ENCODE results near the gene DSG2.

DSG2 gene

GRCh38 chr18:31566576-31567306 is 68.8 kb downstream of the DSG2 start:
- TF ChIP-seq CTCF (IDR thresholded peaks at IDR 0.05; ENCODE audit: low read depth, low read length), result no peak
- H3K27me3 ChIP-seq (ENCODE audit: insufficient read depth, low read depth, severe bottlenecking), result peaks cover 6% of the 10 kb centered on the region
- no peak for DNase-seq
- H3K4me3 ChIP-seq (ENCODE audit: low read depth, low read length), result no peak overlapping the region
- no peaks in the 10 kb centered on the region for H3K9me3 ChIP-seq (ENCODE audit: severe bottlenecking)
- no peak overlapping the region for H3K27ac ChIP-seq
- no peaks in the 10 kb centered on the region for H3K36me3 ChIP-seq

GRCh38 chr18:31572368-31572767 is 74.4 kb downstream of the DSG2 start:
- Histone ChIP-seq H3K4me3 (ENCODE audit: low read depth, low read length) (no peak overlapping the region), H3K27me3 (ENCODE audit: insufficient read depth, low read depth, severe bottlenecking) (peaks cover 14% of the 10 kb centered on the region), H3K9me3 (ENCODE audit: severe bottlenecking) (no peaks in the 10 kb centered on the region), H3K27ac (no peak overlapping the region), H3K36me3 (no peaks in the 10 kb centered on the region)
- no peak for TF ChIP-seq CTCF (IDR thresholded peaks at IDR 0.05; ENCODE audit: low read depth, low read length)
- peak; percentile 62 for DNase-seq

GRCh38 chr18:31573051-31573450 is 75.1 kb downstream of the DSG2 start:
- H3K27ac ChIP-seq, result no peak overlapping the region
- no peaks in the 10 kb centered on the region for H3K36me3 ChIP-seq
- peaks cover 14% of the 10 kb centered on the region for H3K27me3 ChIP-seq (ENCODE audit: insufficient read depth, low read depth, severe bottlenecking)
- no peak overlapping the region for H3K4me3 ChIP-seq (ENCODE audit: low read depth, low read length)
- DNase-seq, result no peak
- TF ChIP-seq CTCF (IDR thresholded peaks at IDR 0.05; ENCODE audit: low read depth, low read length), result no peak
- H3K9me3 ChIP-seq (ENCODE audit: severe bottlenecking), result no peaks in the 10 kb centered on the region

GRCh38 chr18:31574359-31574758 is 76.4 kb downstream of the DSG2 start:
- no peak for TF ChIP-seq CTCF (IDR thresholded peaks at IDR 0.05; ENCODE audit: low read depth, low read length)
- no peak for DNase-seq
- Histone ChIP-seq H3K9me3 (ENCODE audit: severe bottlenecking) (no peaks in the 10 kb centered on the region), H3K36me3 (no peaks in the 10 kb centered on the region), H3K4me3 (ENCODE audit: low read depth, low read length) (no peak overlapping the region), H3K27ac (no peak overlapping the region), H3K27me3 (ENCODE audit: insufficient read depth, low read depth, severe bottlenecking) (peaks cover 14% of the 10 kb centered on the region)

GRCh38 chr18:31575515-31576257 is 77.7 kb downstream of the DSG2 start:
- Histone ChIP-seq H3K27me3 (ENCODE audit: insufficient read depth, low read depth, severe bottlenecking) (peaks cover 11% of the 10 kb centered on the region), H3K9me3 (ENCODE audit: severe bottlenecking) (no peaks in the 10 kb centered on the region), H3K4me3 (ENCODE audit: low read depth, low read length) (no peak overlapping the region), H3K27ac (no peak overlapping the region), H3K36me3 (no peaks in the 10 kb centered on the region)
- DNase-seq, result no peak
- no peak for TF ChIP-seq CTCF (IDR thresholded peaks at IDR 0.05; ENCODE audit: low read depth, low read length)

Data from WERI-Rb-1 (cell line).